Nephron (organoid): Measurements from ENCODE around the gene DCHS1.

Experiments
- H3K27ac Mint-ChIP-seq, 3 experiments: 2 replicates each; pipeline ENCODE4 v1.8.0; 2020; ENCODE audit warnings: mixed read lengths in 3 of 3, mild to moderate bottlenecking in 2 of 3, moderate library complexity in 1 of 3
- H3K27me3 Mint-ChIP-seq: 2 replicates; pipeline ENCODE4 v1.8.0; 2021; ENCODE audit warnings: low read depth, mild to moderate bottlenecking, moderate library complexity, mixed read lengths
- H3K36me3 Mint-ChIP-seq: 2 replicates; pipeline ENCODE4 v1.8.0; 2020; ENCODE audit warnings: low read depth, mixed read lengths
- H3K4me1 Mint-ChIP-seq: 2 replicates; pipeline ENCODE4 v1.8.0; 2020; ENCODE audit warnings: mixed read lengths
- H3K4me3 Mint-ChIP-seq, 3 experiments: 2 replicates each; pipeline ENCODE4 v1.8.0; 2020; ENCODE audit warnings: mild to moderate bottlenecking in 3 of 3, mixed read lengths in 3 of 3, moderate library complexity in 2 of 3
- H3K9me3 Mint-ChIP-seq: 2 replicates; pipeline ENCODE4 v1.8.0; 2020; ENCODE audit warnings: mixed read lengths
- TF ChIP-seq, protein P1 (sequence below), 3 experiments: fragments of 200-600 bp; sonication (generic); IDR thresholded peaks; one replicate each; pipeline ENCODE4 v1.5.0; 2021; ENCODE audit warnings: antibody characterized with exemption in 3 of 3; ENCODE audit not compliant: unreplicated experiment in 3 of 3

DCHS1 gene

DNA sequence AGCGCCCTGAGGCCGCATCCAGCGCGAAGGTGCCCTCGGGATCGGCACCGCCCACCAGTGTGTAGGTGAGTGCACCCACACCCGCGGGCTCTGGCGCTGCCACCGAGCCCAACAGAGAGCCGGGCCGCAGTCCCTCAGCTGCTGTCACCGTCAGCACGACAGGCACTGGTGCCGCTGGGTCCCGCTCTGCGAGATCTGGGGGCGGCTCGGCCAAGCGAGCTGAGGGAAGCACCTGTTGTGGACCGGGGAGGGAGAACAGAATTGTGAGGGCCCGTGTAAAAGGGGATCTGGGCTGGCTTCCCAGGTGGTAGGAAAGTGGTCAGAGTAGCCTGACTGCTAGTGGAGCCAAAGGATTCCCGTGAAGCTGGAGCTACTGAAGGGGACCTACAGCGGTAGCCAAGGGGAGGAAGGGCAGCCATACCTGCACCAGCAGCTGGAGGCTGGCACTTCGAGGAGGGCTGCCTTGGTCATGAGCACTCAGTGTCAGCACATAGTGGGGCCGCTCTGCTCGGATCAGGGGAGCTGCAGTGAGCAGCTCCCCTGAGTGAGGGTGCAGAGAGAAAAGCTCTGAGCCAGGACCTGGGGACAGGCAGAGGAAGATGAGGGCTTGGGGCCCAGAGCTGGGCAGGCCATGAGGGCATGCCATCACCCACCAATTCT, 24.8 kb downstream of the DCHS1 start:
- H3K4me1 Mint-ChIP-seq, result no peaks in the 10 kb centered on the region
- TF ChIP-seq, protein P1, sequence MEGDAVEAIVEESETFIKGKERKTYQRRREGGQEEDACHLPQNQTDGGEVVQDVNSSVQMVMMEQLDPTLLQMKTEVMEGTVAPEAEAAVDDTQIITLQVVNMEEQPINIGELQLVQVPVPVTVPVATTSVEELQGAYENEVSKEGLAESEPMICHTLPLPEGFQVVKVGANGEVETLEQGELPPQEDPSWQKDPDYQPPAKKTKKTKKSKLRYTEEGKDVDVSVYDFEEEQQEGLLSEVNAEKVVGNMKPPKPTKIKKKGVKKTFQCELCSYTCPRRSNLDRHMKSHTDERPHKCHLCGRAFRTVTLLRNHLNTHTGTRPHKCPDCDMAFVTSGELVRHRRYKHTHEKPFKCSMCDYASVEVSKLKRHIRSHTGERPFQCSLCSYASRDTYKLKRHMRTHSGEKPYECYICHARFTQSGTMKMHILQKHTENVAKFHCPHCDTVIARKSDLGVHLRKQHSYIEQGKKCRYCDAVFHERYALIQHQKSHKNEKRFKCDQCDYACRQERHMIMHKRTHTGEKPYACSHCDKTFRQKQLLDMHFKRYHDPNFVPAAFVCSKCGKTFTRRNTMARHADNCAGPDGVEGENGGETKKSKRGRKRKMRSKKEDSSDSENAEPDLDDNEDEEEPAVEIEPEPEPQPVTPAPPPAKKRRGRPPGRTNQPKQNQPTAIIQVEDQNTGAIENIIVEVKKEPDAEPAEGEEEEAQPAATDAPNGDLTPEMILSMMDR (IDR thresholded peaks at IDR 0.05; ENCODE audit: unreplicated experiment in 3 of 3), result no peak
- no peak overlapping the region for H3K4me3 Mint-ChIP-seq
- H3K27me3 Mint-ChIP-seq, result peaks cover 9% of the 10 kb centered on the region
- peaks cover 66% of the 10 kb centered on the region for H3K36me3 Mint-ChIP-seq
- H3K9me3 Mint-ChIP-seq, result no peaks in the 10 kb centered on the region
- H3K27ac Mint-ChIP-seq, result no peak overlapping the region

DNA sequence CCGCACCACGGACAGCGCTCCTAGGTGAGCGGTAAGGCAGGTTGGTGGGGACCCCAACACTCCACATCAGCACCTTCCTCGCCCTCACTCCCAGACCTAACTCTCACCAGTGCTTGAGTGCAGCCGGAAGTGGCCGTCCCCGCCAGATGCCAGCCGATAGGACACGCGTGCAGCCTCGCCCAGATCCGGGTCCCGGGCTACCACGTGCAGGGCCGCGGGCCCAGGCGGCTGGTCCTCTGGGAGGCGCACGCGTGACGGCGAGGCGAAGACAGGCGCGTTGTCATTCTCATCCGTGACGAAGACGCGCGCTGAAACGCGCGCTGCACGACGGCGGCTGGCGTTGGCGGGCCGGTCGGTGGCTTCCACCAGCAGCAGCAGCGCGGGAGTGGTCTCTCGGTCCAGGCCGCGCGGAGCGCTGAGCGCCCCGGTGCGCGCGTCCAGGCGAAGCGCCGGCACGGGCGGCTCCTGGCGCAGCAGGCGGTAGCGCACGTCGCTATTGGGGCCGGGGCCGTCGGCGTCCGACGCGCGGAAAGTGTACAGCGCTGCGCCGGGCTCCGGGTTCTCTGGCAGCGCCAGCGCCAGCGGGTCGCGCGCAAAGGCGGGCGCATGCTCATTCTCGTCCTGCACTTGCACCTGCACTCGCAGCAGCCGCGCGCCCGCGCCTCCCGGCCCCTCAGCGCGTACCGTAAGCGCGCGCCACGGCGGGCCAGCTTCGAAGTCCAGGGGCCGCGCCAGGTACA, 25.5 kb downstream of the DCHS1 start:
- Mint-ChIP-seq H3K27me3 (peaks cover 9% of the 10 kb centered on the region), H3K4me1 (no peaks in the 10 kb centered on the region), H3K9me3 (no peaks in the 10 kb centered on the region), H3K4me3 (no peak overlapping the region), H3K27ac (no peak overlapping the region), H3K36me3 (peaks cover 66% of the 10 kb centered on the region)
- TF ChIP-seq, protein P1 (IDR thresholded peaks at IDR 0.05; ENCODE audit: unreplicated experiment in 3 of 3), result no peak

DNA sequence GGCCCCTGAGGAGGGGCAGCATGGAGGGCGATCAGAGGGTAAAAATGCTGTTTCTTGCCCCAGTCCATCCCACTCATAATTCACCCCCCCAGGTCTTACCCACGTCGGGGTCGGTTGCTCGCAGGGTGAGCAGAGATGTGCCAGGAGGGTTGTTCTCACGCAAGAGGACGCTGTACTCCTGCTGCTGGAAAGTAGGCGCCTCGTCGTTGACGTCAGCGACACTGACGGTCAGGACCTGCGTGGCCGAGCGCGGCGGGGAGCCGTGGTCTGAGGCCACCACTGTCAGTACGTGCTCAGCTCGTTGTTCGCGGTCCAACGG, 26.1 kb downstream of the DCHS1 start:
- Mint-ChIP-seq H3K4me3 (no peak overlapping the region), H3K27ac (no peak overlapping the region), H3K36me3 (peaks cover 63% of the 10 kb centered on the region), H3K9me3 (no peaks in the 10 kb centered on the region), H3K27me3 (peaks cover 9% of the 10 kb centered on the region), H3K4me1 (no peaks in the 10 kb centered on the region)
- TF ChIP-seq, protein P1 (IDR thresholded peaks at IDR 0.05; ENCODE audit: unreplicated experiment in 3 of 3), result no peak

DNA sequence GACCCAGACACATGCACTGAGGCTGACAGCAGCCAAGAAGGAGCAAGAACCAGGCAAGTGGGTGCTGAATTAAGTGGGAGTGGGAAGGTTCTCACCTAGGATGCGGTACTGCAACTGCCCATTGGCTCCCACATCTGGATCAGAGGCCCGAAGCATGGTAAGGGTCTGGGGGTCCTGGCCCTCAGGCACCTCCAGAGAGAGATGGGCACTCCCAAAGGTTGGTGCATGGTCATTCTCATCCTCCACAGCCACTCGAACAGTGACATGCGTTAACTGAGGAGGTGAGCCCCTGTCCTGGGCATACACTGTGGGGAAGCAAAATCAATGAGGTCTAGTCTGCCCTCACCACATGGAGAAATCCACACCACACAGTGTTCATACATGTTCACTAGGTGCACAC, 27.1 kb downstream of the DCHS1 start:
- Mint-ChIP-seq H3K36me3 (peaks cover 68% of the 10 kb centered on the region), H3K9me3 (no peaks in the 10 kb centered on the region), H3K4me1 (no peaks in the 10 kb centered on the region), H3K27me3 (peaks cover 9% of the 10 kb centered on the region), H3K4me3 (no peak overlapping the region), H3K27ac (no peak overlapping the region)
- TF ChIP-seq, protein P1 (IDR thresholded peaks at IDR 0.05; ENCODE audit: unreplicated experiment in 3 of 3), result no peak

DNA sequence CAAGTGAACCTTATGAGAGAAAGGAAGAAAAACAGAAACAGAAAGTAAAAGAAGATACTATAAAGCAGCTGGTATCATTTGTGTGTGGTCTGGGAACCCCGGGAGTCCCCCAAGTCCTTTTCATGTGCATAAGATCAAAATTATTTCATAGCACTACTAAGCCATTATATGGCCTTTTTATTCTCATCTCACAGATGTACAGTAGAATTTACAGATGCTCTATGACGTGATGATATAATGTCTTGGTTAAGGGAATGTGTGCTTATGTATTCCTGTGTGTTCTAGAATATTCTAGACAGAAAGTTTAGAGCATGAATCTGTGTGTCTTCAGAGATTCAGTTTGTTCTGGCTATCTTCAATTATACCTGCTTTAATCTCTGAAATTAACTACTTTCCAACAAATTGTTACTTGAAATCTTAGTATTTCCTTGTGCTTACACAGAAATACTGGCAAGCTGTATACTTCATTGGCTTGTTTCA, 27.8 kb downstream of the DCHS1 start:
- H3K9me3 Mint-ChIP-seq, result no peaks in the 10 kb centered on the region
- H3K27me3 Mint-ChIP-seq, result peaks cover 9% of the 10 kb centered on the region
- peaks cover 61% of the 10 kb centered on the region for H3K36me3 Mint-ChIP-seq
- H3K4me1 Mint-ChIP-seq, result no peaks in the 10 kb centered on the region
- H3K4me3 Mint-ChIP-seq, result no peak overlapping the region
- no peak overlapping the region for H3K27ac Mint-ChIP-seq
- TF ChIP-seq, protein P1 (IDR thresholded peaks at IDR 0.05; ENCODE audit: unreplicated experiment in 3 of 3), result no peak
